ENCODE measurements around the gene BCL2.

DNA sequence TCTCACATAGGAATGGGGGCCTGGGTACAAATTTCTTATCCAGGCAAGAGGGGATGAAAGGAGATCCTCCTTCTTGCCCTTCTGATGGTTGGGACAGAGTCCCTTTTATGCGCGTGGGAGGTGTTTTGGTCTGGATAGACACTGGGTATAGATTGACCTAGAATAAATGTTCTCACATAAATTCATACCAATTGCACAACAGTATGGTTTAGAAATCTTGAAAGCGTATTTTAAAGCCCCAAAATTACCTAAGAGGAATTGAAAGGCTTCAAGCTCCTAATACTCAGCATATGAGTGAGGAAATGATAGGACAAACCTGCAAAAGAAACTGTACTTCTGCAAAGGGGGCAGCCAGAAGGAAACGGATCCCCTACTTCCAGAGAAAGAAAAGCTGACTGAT is 2.6 kb upstream of the BCL2 start:
- TF ChIP-seq, protein P1, sequence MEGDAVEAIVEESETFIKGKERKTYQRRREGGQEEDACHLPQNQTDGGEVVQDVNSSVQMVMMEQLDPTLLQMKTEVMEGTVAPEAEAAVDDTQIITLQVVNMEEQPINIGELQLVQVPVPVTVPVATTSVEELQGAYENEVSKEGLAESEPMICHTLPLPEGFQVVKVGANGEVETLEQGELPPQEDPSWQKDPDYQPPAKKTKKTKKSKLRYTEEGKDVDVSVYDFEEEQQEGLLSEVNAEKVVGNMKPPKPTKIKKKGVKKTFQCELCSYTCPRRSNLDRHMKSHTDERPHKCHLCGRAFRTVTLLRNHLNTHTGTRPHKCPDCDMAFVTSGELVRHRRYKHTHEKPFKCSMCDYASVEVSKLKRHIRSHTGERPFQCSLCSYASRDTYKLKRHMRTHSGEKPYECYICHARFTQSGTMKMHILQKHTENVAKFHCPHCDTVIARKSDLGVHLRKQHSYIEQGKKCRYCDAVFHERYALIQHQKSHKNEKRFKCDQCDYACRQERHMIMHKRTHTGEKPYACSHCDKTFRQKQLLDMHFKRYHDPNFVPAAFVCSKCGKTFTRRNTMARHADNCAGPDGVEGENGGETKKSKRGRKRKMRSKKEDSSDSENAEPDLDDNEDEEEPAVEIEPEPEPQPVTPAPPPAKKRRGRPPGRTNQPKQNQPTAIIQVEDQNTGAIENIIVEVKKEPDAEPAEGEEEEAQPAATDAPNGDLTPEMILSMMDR (IDR thresholded peaks at IDR 0.05): no peak
- no peak for TF ChIP-seq POLR2AphosphoS5 (IDR thresholded peaks at IDR 0.05; ENCODE audit: insufficient read depth in 1 of 2, low read depth in 1 of 2)
